Uterus (tissue), 2 donors: ENCODE results near the gene DAO.

Experiments
- CTCF ChIP-seq, 4 experiments: fragments of 200-600 bp in 2 of 4; fragments of 450-650 bp in 2 of 4; sonication (generic) in 2 of 4; IDR thresholded peaks; one replicate each; pipeline ENCODE4 v1.5.1; 2016 to 2019; ENCODE audit warnings: antibody characterized with exemption in 4 of 4, mild to moderate bottlenecking in 2 of 4, moderate library complexity in 1 of 4
- POLR2A ChIP-seq, 2 donors: fragments of 450-650 bp; IDR thresholded peaks; one replicate each; pipeline ENCODE4 v1.6.1; 2016; ENCODE audit warnings: antibody characterized with exemption in 2 of 2, mild to moderate bottlenecking in 1 of 2, moderate library complexity in 1 of 2

DNA sequence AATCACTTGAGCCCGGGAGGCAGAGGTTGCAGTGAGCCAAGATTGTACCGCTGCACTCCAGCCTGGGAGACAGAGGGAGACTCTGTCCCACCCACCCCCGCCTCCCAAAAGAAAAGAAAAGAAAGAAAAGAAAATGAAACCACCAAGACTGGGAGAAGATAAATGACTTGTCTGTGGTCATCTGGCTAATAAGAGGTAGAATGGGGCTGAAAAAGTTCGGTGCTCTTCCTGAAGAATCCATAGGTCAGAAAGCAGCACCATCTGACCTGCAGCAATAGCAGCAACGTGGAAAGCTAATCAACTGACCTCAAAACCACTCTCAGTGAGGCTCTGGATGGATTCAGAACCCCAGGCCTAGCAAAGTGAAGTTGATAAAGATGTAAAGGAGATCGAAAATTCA, 47.7 kb upstream of the DAO start:
- TF ChIP-seq CTCF (IDR thresholded peaks at IDR 0.05): no peak
- TF ChIP-seq POLR2A (IDR thresholded peaks at IDR 0.05): no peak
